HG03175 (cell line): ENCODE measurements around the gene NLRP5.
"Not testable (repeated sequence)": the region's sequence is repeated elsewhere in the genome, so short reads cannot be mapped to it uniquely, and the experiment has no call there.

ENCODE experiments used
- ATAC-seq: cut with Tn5 transposase; IDR thresholded peaks from one replicate; pipeline ENCODE4 v1.9.1; 2021; ENCODE audit warnings: mild to moderate bottlenecking, moderate library complexity; ENCODE audit not compliant: unreplicated experiment

The NLRP5 gene

GRCh38 chr19:56098237-56098636 lies 111.7 kb downstream of the NLRP5 start:
- not testable (repeated sequence) for ATAC-seq

GRCh38 chr19:56098731-56099568 lies 112.4 kb downstream of the NLRP5 start:
- ATAC-seq = no peak

- ATAC-seq = no peak
Observed at GRCh38 chr19:56099638-56100539, 113.3 kb downstream of the NLRP5 start.

GRCh38 chr19:56101095-56101494 lies 114.5 kb downstream of the NLRP5 start:
- no peak for ATAC-seq

- no peak for ATAC-seq
Observed at GRCh38 chr19:56101746-56102535, 115.4 kb downstream of the NLRP5 start.

- no peak for ATAC-seq
Observed at GRCh38 chr19:56103027-56103614, 116.5 kb downstream of the NLRP5 start.

- ATAC-seq = no peak
Observed at GRCh38 chr19:56104423-56104822, 117.8 kb downstream of the NLRP5 start.

GRCh38 chr19:56105090-56105701 lies 118.6 kb downstream of the NLRP5 start:
- no peak for ATAC-seq

- not testable (repeated sequence) for ATAC-seq
Observed at GRCh38 chr19:56105831-56106396, 119.3 kb downstream of the NLRP5 start.

- ATAC-seq = no peak
Observed at GRCh38 chr19:56106397-56106849, 119.8 kb downstream of the NLRP5 start.

- no peak for ATAC-seq
Observed at GRCh38 chr19:56106993-56107392, 120.4 kb downstream of the NLRP5 start.

GRCh38 chr19:56107626-56108351 lies 121.2 kb downstream of the NLRP5 start:
- no peak for ATAC-seq

GRCh38 chr19:56108447-56109195 lies 122.0 kb downstream of the NLRP5 start:
- ATAC-seq = no peak

GRCh38 chr19:56109226-56109625 lies 122.7 kb downstream of the NLRP5 start:
- ATAC-seq = no peak

- no peak for ATAC-seq
Observed at GRCh38 chr19:56110515-56111448, 124.2 kb downstream of the NLRP5 start.
